Fibroblast of upper back skin (primary cell): Measurements from ENCODE around the gene HSD17B13.
"Not testable (repeated sequence)": the region's sequence is repeated elsewhere in the genome, so short reads cannot be mapped to it uniquely, and the experiment has no call there.

Experiments used
- DNase-seq: peaks from one replicate; pipeline ENCODE4 v3.0.0-alpha.2; 2013

HSD17B13 gene

GRCh38 chr4:87322754-87323153 is at the start of gene HSD17B13:
Gene HSD17B13 (minus strand): TSS chr4:87322882. CDS start chr4:87322841, 41 bp downstream.
- DNase-seq, result no peak

GRCh38 chr4:87370068-87370467 is 47.4 kb upstream of the HSD17B13 start:
- no peak for DNase-seq

- DNase-seq, result no peak
These were observed 44.0 kb upstream of the HSD17B13 start for GRCh38 chr4:87366521-87367162.

- DNase-seq, result no peak
These were observed 42.7 kb upstream of the HSD17B13 start for GRCh38 chr4:87365348-87365747.

GRCh38 chr4:87363552-87363951 is 40.9 kb upstream of the HSD17B13 start:
- DNase-seq, result peak; percentile 5

- DNase-seq, result no peak
These were observed 37.8 kb upstream of the HSD17B13 start for GRCh38 chr4:87360338-87360935.

- no peak for DNase-seq
These were observed 36.6 kb upstream of the HSD17B13 start for GRCh38 chr4:87359258-87359657.

GRCh38 chr4:87356832-87357526 is 34.3 kb upstream of the HSD17B13 start:
- no peak for DNase-seq

- peak; percentile 32 for DNase-seq
These were observed 31.8 kb upstream of the HSD17B13 start for GRCh38 chr4:87354168-87355102.

- DNase-seq, result peak; percentile 48
These were observed 30.9 kb upstream of the HSD17B13 start for GRCh38 chr4:87353592-87353991.

- no peak for DNase-seq
These were observed 22.5 kb upstream of the HSD17B13 start for GRCh38 chr4:87345139-87345538.

GRCh38 chr4:87342872-87343271 is 20.2 kb upstream of the HSD17B13 start:
- DNase-seq, result no peak

- DNase-seq, result not testable (repeated sequence)
These were observed 19.4 kb upstream of the HSD17B13 start for GRCh38 chr4:87341954-87342635.

- DNase-seq, result no peak
These were observed 16.8 kb upstream of the HSD17B13 start for GRCh38 chr4:87339440-87339839.

- no peak for DNase-seq
These were observed 14.7 kb upstream of the HSD17B13 start for GRCh38 chr4:87337361-87337760.

- DNase-seq, result no peak
These were observed 10.6 kb upstream of the HSD17B13 start for GRCh38 chr4:87333267-87333666.

GRCh38 chr4:87330761-87331160 is 8.1 kb upstream of the HSD17B13 start:
- DNase-seq, result no peak

GRCh38 chr4:87327136-87327535 is 4.5 kb upstream of the HSD17B13 start:
- DNase-seq, result no peak

- DNase-seq, result no peak
These were observed 3.8 kb upstream of the HSD17B13 start for GRCh38 chr4:87326460-87326859.

- no peak for DNase-seq
These were observed 794 bp downstream of the HSD17B13 start for GRCh38 chr4:87321888-87322287.

GRCh38 chr4:87317527-87317926 is 5.2 kb downstream of the HSD17B13 start:
- DNase-seq, result no peak

GRCh38 chr4:87316961-87317360 is 5.7 kb downstream of the HSD17B13 start:
- peak; percentile 2 for DNase-seq
